IMR-90 (cell line): ENCODE data around the gene SMARCD2. TPM values are rescaled to one million over a fixed set of nuclear protein-coding genes. Genes with fewer than 3 reads are reported as not detected.
A peak's percentile ranks its signal among the peaks of the same experiment; 100 is the strongest.

Experiments used
- ATAC-seq: fragments of 200-7000 bp; cut with Tn5 transposase; 2 replicates; pipeline ENCODE4 v1.9.1; 2020; ENCODE audit warnings: low read depth, mild to moderate bottlenecking, moderate library complexity
- BruUV-seq: library from RNA; stranded (reverse); fragments of 400-500 nt; replicated peaks from 2 replicates; lab custom pipeline; 2021; lab: Mats Ljungman, UMichigan
- CTCF ChIA-PET: fragments of 300-600 bp; formaldehyde crosslinking; extraction: SDS; loops from one replicate; lab custom pipeline; 2021; ENCODE audit warnings: antibody characterized with exemption; lab: Yijun Ruan, JAX
- POLR2A ChIA-PET: fragments of 300-600 bp; sonication (Branson Sonifier 250); formaldehyde crosslinking; loops from one replicate; lab custom pipeline; 2022; ENCODE audit warnings: antibody characterized with exemption; ENCODE audit not compliant: unreplicated experiment; lab: Charles Lee
- DNase-seq: peaks from one replicate; pipeline ENCODE4 v3.0.0; 2013
- H2AFZ ChIP-seq: replicated peaks from 2 replicates; pipeline ENCODE3; 2013; ENCODE audit warnings: low read length, mild to moderate bottlenecking; ENCODE audit not compliant: poor library complexity
- H2AK5ac ChIP-seq: 2 replicates; pipeline ENCODE4 v1.6.1; 2013; ENCODE audit warnings: low read depth, low read length, inconsistent platforms
- H2AK9ac ChIP-seq: replicated peaks from 2 replicates; pipeline ENCODE3; 2013; ENCODE audit warnings: mild to moderate bottlenecking, low read depth, low read length, moderate library complexity; ENCODE audit not compliant: poor library complexity
- H2BK120ac ChIP-seq: 2 replicates; pipeline ENCODE4 v1.6.1; 2013; ENCODE audit warnings: low read depth, low read length, inconsistent platforms
- H2BK15ac ChIP-seq: 3 replicates; pipeline ENCODE4 v1.6.1; 2013; ENCODE audit warnings: low read depth, low read length, inconsistent platforms
- H2BK20ac ChIP-seq: 2 replicates; pipeline ENCODE4 v1.6.1; 2013; ENCODE audit warnings: low read depth, mild to moderate bottlenecking, inconsistent platforms, low read length, moderate library complexity
- H2BK5ac ChIP-seq: 2 replicates; pipeline ENCODE4 v1.6.1; 2013; ENCODE audit warnings: mild to moderate bottlenecking, low read depth, low read length, inconsistent platforms; ENCODE audit not compliant: poor library complexity, severe bottlenecking
- H3K14ac ChIP-seq: replicated peaks from 2 replicates; pipeline ENCODE4 v1.6.1; 2013; ENCODE audit warnings: low read depth, low read length, inconsistent platforms
- H3K18ac ChIP-seq: 2 replicates; pipeline ENCODE4 v1.6.1; 2013; ENCODE audit warnings: low read depth, low read length, control low read depth
- H3K23ac ChIP-seq: 2 replicates; pipeline ENCODE4 v1.6.1; 2013; ENCODE audit warnings: low read depth, low read length, inconsistent platforms
- H3K27ac ChIP-seq: 2 replicates; pipeline ENCODE4 v1.5.1; 2013; ENCODE audit warnings: mild to moderate bottlenecking, control low read depth, low read length; ENCODE audit not compliant: insufficient read depth
- H3K27me3 ChIP-seq: 2 replicates; pipeline ENCODE4 v1.6.1; 2013; ENCODE audit warnings: low read length; ENCODE audit not compliant: control insufficient read depth, insufficient read depth
- H3K36me3 ChIP-seq: 2 replicates; pipeline ENCODE4 v1.6.1; 2013; ENCODE audit warnings: low read length, mixed read lengths; ENCODE audit not compliant: control insufficient read depth, insufficient read depth
- H3K4ac ChIP-seq: 2 replicates; pipeline ENCODE4 v1.6.1; 2013; ENCODE audit warnings: low read depth, low read length, inconsistent platforms
- H3K4me1 ChIP-seq: 2 replicates; pipeline ENCODE4 v1.6.1; 2013; ENCODE audit warnings: low read length, mixed read lengths; ENCODE audit not compliant: control insufficient read depth, insufficient read depth
- H3K4me2 ChIP-seq: 2 replicates; pipeline ENCODE4 v1.6.1; 2013; ENCODE audit warnings: low read depth, mild to moderate bottlenecking, control low read depth, low read length, moderate library complexity
- H3K4me3 ChIP-seq: 2 replicates; pipeline ENCODE4 v1.5.1; 2013; ENCODE audit warnings: low read depth, mild to moderate bottlenecking, control low read depth, low read length, moderate library complexity; ENCODE audit not compliant: insufficient read depth
- H3K56ac ChIP-seq: 2 replicates; pipeline ENCODE4 v1.6.1; 2013; ENCODE audit warnings: low read length, inconsistent platforms; ENCODE audit not compliant: insufficient read depth; ENCODE audit errors: extremely low read depth
- H3K79me1 ChIP-seq, 2 experiments: 2 replicates each; pipeline ENCODE4 v1.6.1; 2013; ENCODE audit warnings: low read length in 2 of 2, inconsistent platforms in 1 of 2, low read depth in 1 of 2
- H3K9ac ChIP-seq: 2 replicates; pipeline ENCODE4 v1.6.1; 2013; ENCODE audit warnings: low read depth, low read length, control low read depth
- H3K9me1 ChIP-seq: 2 replicates; pipeline ENCODE4 v1.6.1; 2013; ENCODE audit warnings: low read length, inconsistent platforms; ENCODE audit not compliant: insufficient read depth
- H3K9me3 ChIP-seq: 2 replicates; pipeline ENCODE4 v1.6.1; 2013; ENCODE audit warnings: low read length; ENCODE audit not compliant: control insufficient read depth, insufficient read depth
- H4K20me1 ChIP-seq: 2 replicates; pipeline ENCODE4 v1.6.1; 2013; ENCODE audit warnings: low read length, inconsistent platforms; ENCODE audit not compliant: insufficient read depth
- H4K5ac ChIP-seq: 2 replicates; pipeline ENCODE4 v1.6.1; 2013; ENCODE audit warnings: mild to moderate bottlenecking, low read depth, low read length, control low read depth
- H4K8ac ChIP-seq, 2 experiments: 2 replicates each; pipeline ENCODE4 v1.6.1; 2013; ENCODE audit warnings: low read depth in 2 of 2, low read length in 2 of 2, control low read depth in 1 of 2, inconsistent platforms in 1 of 2
- H4K91ac ChIP-seq: 2 replicates; pipeline ENCODE4 v1.6.1; 2013; ENCODE audit warnings: low read depth, low read length, inconsistent platforms; ENCODE audit not compliant: insufficient read depth
- BHLHE40 ChIP-seq: fragments of 150-350 bp; IDR thresholded peaks from 2 replicates; pipeline ENCODE4 v1.6.1; 2016; ENCODE audit warnings: mild to moderate bottlenecking, low read depth, low read length
- CEBPB ChIP-seq: IDR thresholded peaks from 2 replicates; pipeline ENCODE4 v1.6.1; 2012; ENCODE audit warnings: low read depth, low read length, improper control_type of control experiment
- WGBS, 2 experiments: methylation state at CpG; one replicate each; pipeline versions ENCODE4 v1.1.5 to v1.1.7; 2013; ENCODE audit warnings: missing lambda C conversion rate in 2 of 2; ENCODE audit not compliant: insufficient read length in 1 of 2; ENCODE audit errors: extremely low coverage in 2 of 2; 5-methylcytosine and 5-hydroxymethylcytosine counted together
- dilution Hi-C: fragments of 300-500 bp; cut with HindIII; formaldehyde crosslinking; loops from one replicate; pipeline ENCODE4 v1.14.3; 2018; ENCODE audit warnings: low sequenced_read_pairs; ENCODE audit not compliant: unreplicated experiment
- in situ Hi-C: fragments of 300-500 bp; cut with MboI; formaldehyde crosslinking; loops from 3 replicates; pipeline ENCODE4 v1.14.3; 2019; ENCODE audit warnings: low sequenced_read_pairs, inconsistent platforms, mixed read lengths
- intact Hi-C: fragments of 100-400 bp; cut with micrococcal nuclease; formaldehyde crosslinking; loops from 2 replicates; pipeline ENCODE4 v1.10.0; 2022
- polyA plus RNA-seq, 3 experiments: library from polyadenylated mRNA; depleted of rRNA; stranded (reverse); fragments of >200 nt; gene quantifications; 2 replicates each; pipeline ENCODE4 v1.2.3, GENCODE V29; 2012; ENCODE audit warnings: low replicate concordance in 1 of 3
- total RNA-seq: library from RNA; depleted of rRNA; stranded (reverse); fragments of >200 nt; gene quantifications from 2 replicates; pipeline ENCODE4 v1.2.3, GENCODE V29; 2012

The SMARCD2 gene
- total and polyA plus RNA-seq, 2 of the 4 experiments (the other 2 are of a cell fraction), result 56.9 to 91.2 TPM

DNA sequence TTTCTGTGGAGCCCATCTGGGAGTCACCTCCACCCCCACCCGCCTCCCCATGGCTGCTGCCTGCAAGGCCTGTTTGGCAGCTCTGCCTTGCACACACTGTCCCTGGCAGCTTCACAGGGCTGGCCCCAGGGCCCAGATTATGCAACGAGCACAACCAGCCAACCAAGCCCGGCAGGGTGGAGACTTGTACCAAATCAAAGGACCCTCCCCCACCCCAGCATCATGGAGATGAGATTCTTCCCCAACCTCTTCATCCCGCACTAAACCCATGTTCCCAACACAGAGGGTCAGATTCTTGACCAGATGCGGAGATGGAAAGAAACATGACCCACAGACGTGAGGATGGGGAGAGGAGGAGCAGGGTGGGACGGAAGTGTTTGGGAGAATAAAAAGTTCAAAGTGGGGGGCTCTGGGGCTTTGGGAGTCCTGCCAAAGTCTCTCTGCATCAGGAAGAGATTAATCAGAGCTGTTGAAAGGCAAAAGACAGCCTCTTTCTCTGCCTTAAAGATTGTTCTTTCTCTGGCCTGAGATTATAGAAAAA is 3.8 kb downstream of the SMARCD2 start:
- peak overlapping the region; percentile 44; the same call in 1 of the 2 replicates for H3K27ac ChIP-seq
- H4K5ac ChIP-seq, result no peak overlapping the region

More for the DNA sequence above, 3.8 kb downstream of the SMARCD2 start:
- no peak overlapping the region for H3K9ac ChIP-seq
- H3K14ac ChIP-seq, result no peak overlapping the region; the same call in 1 of the 2 replicates
- H4K20me1 ChIP-seq, result peaks cover 49% of the 10 kb centered on the region
- in situ Hi-C loops, result no loop called here
- H3K56ac ChIP-seq, result no peak overlapping the region
- peaks cover 12% of the 10 kb centered on the region for H3K9me1 ChIP-seq
- no peaks in the 10 kb centered on the region for H3K27me3 ChIP-seq
- no peak overlapping the region for H2BK120ac ChIP-seq
- H4K91ac ChIP-seq, result no peak overlapping the region
- H3K18ac ChIP-seq, result no peak overlapping the region
- CTCF ChIA-PET, result no interaction called here
- H4K8ac ChIP-seq, result no peak overlapping the region
- peaks cover 21% of the 10 kb centered on the region for H3K4me1 ChIP-seq
- no peak overlapping the region for H3K4ac ChIP-seq
- H3K23ac ChIP-seq, result 0 out of 2 replicates have a peak overlapping the region, but pooled peaks have one; percentile 45
- no TSS peak for BruUV-seq
- H3K79me1 ChIP-seq, result peaks cover 12 to 79% of the 10 kb centered on the region in 2 experiments; a peak in 3 of 4 replicates
- dilution Hi-C loops, result no loop called here
- H2AFZ ChIP-seq, result no peak overlapping the region
- POLR2A ChIA-PET, result interaction anchor here (0.7 kb wide), 2 partner anchors 11 to 668 kb away, joined by 5 to 10 read pairs; partner anchors contain the start of gene CEP95
- H3K36me3 ChIP-seq, result peaks cover 26% of the 10 kb centered on the region
- H2AK5ac ChIP-seq, result no peak overlapping the region; the same call in 1 of the 2 replicates
- peak overlapping the region; percentile 25 for H3K4me2 ChIP-seq
- TF ChIP-seq CEBPB (peak; percentile 62), BHLHE40 (no peak)
- no peaks in the 10 kb centered on the region for H3K9me3 ChIP-seq
- DNase-seq (peak; percentile 45), ATAC-seq (no peak)
- H2BK20ac ChIP-seq, result no peak overlapping the region
- no peak overlapping the region for H2BK5ac ChIP-seq
- WGBS, 2 experiments, result no CpG with 5 or more reads among the region's 7 CpGs
- H3K4me3 ChIP-seq, result no peak overlapping the region
- intact Hi-C loops, result no loop called here
- peak overlapping the region; percentile 58 for H2AK9ac ChIP-seq
- H2BK15ac ChIP-seq, result no peak overlapping the region
